Duodenal mucosa (tissue), 2 donors: ENCODE measurements around the gene RYR3.

ENCODE experiments used
- H3K27ac ChIP-seq: one replicate; pipeline ENCODE4 v1.7.0; 2013; ENCODE audit warnings: low read depth, low read length
- H3K27me3 ChIP-seq, 2 donors: one replicate each; pipeline ENCODE4 v1.7.0; 2013; ENCODE audit warnings: low read length in 2 of 2, control low read depth in 1 of 2; ENCODE audit not compliant: insufficient read depth in 2 of 2, control insufficient read depth in 1 of 2
- H3K36me3 ChIP-seq, 2 donors: one replicate each; pipeline ENCODE4 v1.7.0; 2013; ENCODE audit warnings: low read length in 2 of 2, control low read depth in 1 of 2; ENCODE audit not compliant: insufficient read depth in 2 of 2, control insufficient read depth in 1 of 2
- H3K4me1 ChIP-seq, 2 donors: one replicate each; pipeline ENCODE4 v1.7.0; 2013; ENCODE audit warnings: low read length in 2 of 2, control low read depth in 1 of 2; ENCODE audit not compliant: insufficient read depth in 2 of 2, control insufficient read depth in 1 of 2
- H3K4me3 ChIP-seq, 2 donors: one replicate each; pipeline ENCODE4 v1.7.0; 2013; ENCODE audit warnings: low read length in 2 of 2, low read depth in 1 of 2
- H3K9ac ChIP-seq, 2 donors: one replicate each; pipeline ENCODE4 v1.7.0; 2013; ENCODE audit warnings: low read length in 2 of 2, low read depth in 1 of 2
- H3K9me3 ChIP-seq, 2 donors: one replicate each; pipeline ENCODE4 v1.7.0; 2013; ENCODE audit warnings: low read length in 2 of 2, control low read depth in 1 of 2; ENCODE audit not compliant: control insufficient read depth in 1 of 2

RYR3 gene

GRCh38 chr15:33517944-33518343 is 207.2 kb downstream of the RYR3 start:
- H3K36me3 ChIP-seq, result no peaks in the 10 kb centered on the region

GRCh38 chr15:33518421-33518820 is 207.7 kb downstream of the RYR3 start:
- Histone ChIP-seq H3K36me3 (no peaks in the 10 kb centered on the region), H3K27me3 (no peaks in the 10 kb centered on the region), H3K9me3 (no peaks in the 10 kb centered on the region), H3K9ac (no peak overlapping the region), H3K27ac (no peak overlapping the region), H3K4me1 (no peaks in the 10 kb centered on the region), H3K4me3 (no peak overlapping the region)

More at GRCh38 chr15:33517944-33518343, 207.2 kb downstream of the RYR3 start:
- H3K4me1 ChIP-seq, result no peaks in the 10 kb centered on the region
- no peak overlapping the region for H3K9ac ChIP-seq
- no peaks in the 10 kb centered on the region for H3K9me3 ChIP-seq
- H3K27ac ChIP-seq, result no peak overlapping the region
- H3K4me3 ChIP-seq, result no peak overlapping the region
- H3K27me3 ChIP-seq, result no peaks in the 10 kb centered on the region

GRCh38 chr15:33524274-33524673 is 213.5 kb downstream of the RYR3 start:
- Histone ChIP-seq H3K27ac (no peak overlapping the region), H3K4me3 (no peak overlapping the region), H3K4me1 (no peaks in the 10 kb centered on the region), H3K9me3 (no peaks in the 10 kb centered on the region), H3K36me3 (no peaks in the 10 kb centered on the region), H3K9ac (no peak overlapping the region), H3K27me3 (no peaks in the 10 kb centered on the region)

GRCh38 chr15:33526532-33526931 is 215.8 kb downstream of the RYR3 start:
- no peaks in the 10 kb centered on the region for H3K27me3 ChIP-seq
- H3K4me1 ChIP-seq, result no peaks in the 10 kb centered on the region
- no peak overlapping the region for H3K4me3 ChIP-seq
- H3K9ac ChIP-seq, result no peak overlapping the region
- no peak overlapping the region for H3K27ac ChIP-seq
- H3K36me3 ChIP-seq, result no peaks in the 10 kb centered on the region
- H3K9me3 ChIP-seq, result no peaks in the 10 kb centered on the region

- H3K4me1 ChIP-seq, result no peaks in the 10 kb centered on the region
- no peaks in the 10 kb centered on the region for H3K9me3 ChIP-seq
- H3K27me3 ChIP-seq, result no peaks in the 10 kb centered on the region
- no peak overlapping the region for H3K4me3 ChIP-seq
- H3K9ac ChIP-seq, result no peak overlapping the region
- no peak overlapping the region for H3K27ac ChIP-seq
- H3K36me3 ChIP-seq, result no peaks in the 10 kb centered on the region
Observed at GRCh38 chr15:33533197-33533596, 222.4 kb downstream of the RYR3 start.

GRCh38 chr15:33534642-33535041 is 223.9 kb downstream of the RYR3 start:
- H3K9ac ChIP-seq, result no peak overlapping the region
- no peaks in the 10 kb centered on the region for H3K27me3 ChIP-seq
- H3K27ac ChIP-seq, result no peak overlapping the region
- H3K36me3 ChIP-seq, result no peaks in the 10 kb centered on the region
- no peaks in the 10 kb centered on the region for H3K4me1 ChIP-seq
- no peaks in the 10 kb centered on the region for H3K9me3 ChIP-seq
- H3K4me3 ChIP-seq, result no peak overlapping the region

GRCh38 chr15:33535135-33535534 is 224.4 kb downstream of the RYR3 start:
- no peaks in the 10 kb centered on the region for H3K9me3 ChIP-seq
- H3K27me3 ChIP-seq, result no peaks in the 10 kb centered on the region
- H3K4me1 ChIP-seq, result no peaks in the 10 kb centered on the region
- H3K9ac ChIP-seq, result no peak overlapping the region
- H3K36me3 ChIP-seq, result no peaks in the 10 kb centered on the region
- H3K27ac ChIP-seq, result no peak overlapping the region
- H3K4me3 ChIP-seq, result no peak overlapping the region

GRCh38 chr15:33539825-33540573 is 229.2 kb downstream of the RYR3 start:
- H3K27ac ChIP-seq, result no peak overlapping the region
- H3K4me3 ChIP-seq, result no peak overlapping the region
- no peaks in the 10 kb centered on the region for H3K36me3 ChIP-seq
- H3K9me3 ChIP-seq, result no peaks in the 10 kb centered on the region
- no peaks in the 10 kb centered on the region for H3K27me3 ChIP-seq
- H3K9ac ChIP-seq, result no peak overlapping the region
- no peaks in the 10 kb centered on the region for H3K4me1 ChIP-seq

GRCh38 chr15:33543957-33544356 is 233.2 kb downstream of the RYR3 start:
- no peaks in the 10 kb centered on the region for H3K27me3 ChIP-seq

GRCh38 chr15:33545866-33546265 is 235.1 kb downstream of the RYR3 start:
- Histone ChIP-seq H3K4me3 (no peak overlapping the region), H3K27ac (no peak overlapping the region), H3K27me3 (no peaks in the 10 kb centered on the region), H3K36me3 (no peaks in the 10 kb centered on the region), H3K4me1 (no peaks in the 10 kb centered on the region), H3K9ac (no peak overlapping the region), H3K9me3 (no peaks in the 10 kb centered on the region)

More at GRCh38 chr15:33543957-33544356, 233.2 kb downstream of the RYR3 start:
- H3K36me3 ChIP-seq, result no peaks in the 10 kb centered on the region
- no peaks in the 10 kb centered on the region for H3K9me3 ChIP-seq
- no peak overlapping the region for H3K4me3 ChIP-seq
- H3K4me1 ChIP-seq, result no peaks in the 10 kb centered on the region
- H3K27ac ChIP-seq, result no peak overlapping the region
- H3K9ac ChIP-seq, result no peak overlapping the region
